HepG2 (cell line): Measurements from ENCODE around the gene ARAP1. TPM values are rescaled to one million over a fixed set of nuclear protein-coding genes. Genes with fewer than 3 reads are reported as not detected.
A peak's percentile ranks its signal among the peaks of the same experiment; 100 is the strongest.

ENCODE experiments used
- ATF7-NPFF ChIP-seq: sonication (generic); formaldehyde crosslinking; IDR thresholded peaks from 2 replicates; pipeline ENCODE4 v1.8.1; 2023; ENCODE audit warnings: mild to moderate bottlenecking, low read depth, missing genetic modification reagents, moderate library complexity
- CAMTA2 ChIP-seq: sonication (generic); formaldehyde crosslinking; IDR thresholded peaks from 2 replicates; pipeline ENCODE4 v1.4.0; 2020; ENCODE audit warnings: mild to moderate bottlenecking, missing genetic modification reagents, borderline replicate concordance
- CEBPB ChIP-seq: IDR thresholded peaks from 2 replicates; pipeline ENCODE4 v1.6.1; 2011; ENCODE audit warnings: low read depth, low read length, improper control_type of control experiment, borderline replicate concordance
- CEBPG ChIP-seq: IDR thresholded peaks from 2 replicates; pipeline ENCODE4 v1.6.1; 2016
- GRHL1 ChIP-seq: sonication (generic); formaldehyde crosslinking; conservative IDR thresholded peaks from 2 replicates; pipeline ENCODE4 v1.8.0; 2022; ENCODE audit warnings: missing genetic modification reagents
- MTF2 ChIP-seq: sonication (generic); formaldehyde crosslinking; IDR thresholded peaks from 2 replicates; pipeline ENCODE4 v1.5.0; 2020; ENCODE audit warnings: missing genetic modification reagents, borderline replicate concordance
- NPAS2 ChIP-seq: sonication (generic); formaldehyde crosslinking; IDR thresholded peaks from 2 replicates; pipeline ENCODE4 v1.8.0; 2022; ENCODE audit warnings: mild to moderate bottlenecking, missing genetic modification reagents, borderline replicate concordance
- PTBP1 ChIP-seq: fragments of 200-400 bp; formaldehyde crosslinking; IDR thresholded peaks from 2 replicates; pipeline ENCODE4 v1.6.1; 2018; ENCODE audit warnings: low read length, low read depth; ENCODE audit not compliant: poor library complexity, severe bottlenecking
- RAD51 ChIP-seq: fragments of 450-650 bp; IDR thresholded peaks from 2 replicates; pipeline ENCODE4 v1.6.1; 2016; ENCODE audit warnings: borderline replicate concordance
- SUZ12 ChIP-seq: fragments of 150-350 bp; IDR thresholded peaks from 2 replicates; pipeline ENCODE4 v1.6.1; 2014; ENCODE audit warnings: low read depth, low read length
- ZFAT ChIP-seq: sonication (generic); formaldehyde crosslinking; conservative IDR thresholded peaks from 2 replicates; pipeline ENCODE4 v1.8.1; 2023; ENCODE audit warnings: missing genetic modification reagents, inconsistent platforms
- ZFP41 ChIP-seq: sonication (generic); formaldehyde crosslinking; IDR thresholded peaks from 2 replicates; pipeline ENCODE4 v1.4.0; 2020; ENCODE audit warnings: mild to moderate bottlenecking, missing genetic modification reagents, borderline replicate concordance
- ZNF451 ChIP-seq: sonication (generic); formaldehyde crosslinking; IDR thresholded peaks from 2 replicates; pipeline ENCODE4 v1.5.0; 2020; ENCODE audit warnings: mild to moderate bottlenecking, missing genetic modification reagents
- ZNF512B ChIP-seq: sonication (generic); formaldehyde crosslinking; IDR thresholded peaks from 2 replicates; pipeline ENCODE4 v1.5.1; 2020; ENCODE audit warnings: missing genetic modification reagents, mild to moderate bottlenecking, borderline replicate concordance
- ZNF563 ChIP-seq: sonication (generic); formaldehyde crosslinking; IDR thresholded peaks from 2 replicates; pipeline ENCODE4 v1.8.0; 2022; ENCODE audit warnings: mild to moderate bottlenecking, moderate library complexity, missing genetic modification reagents
- ZNF83 ChIP-seq: sonication (generic); formaldehyde crosslinking; IDR thresholded peaks from 2 replicates; pipeline ENCODE4 v1.4.0; 2020; ENCODE audit warnings: missing genetic modification reagents, mild to moderate bottlenecking, borderline replicate concordance
- polyA plus RNA-seq, 8 experiments: library from polyadenylated mRNA; depleted of rRNA in 3 of 8; stranded (reverse) in 7 of 8; unstranded in 1 of 8; fragments of >200 nt; fragmentation: Illumina TruSeq in 4 of 8; extraction: Trizol in 4 of 8; gene quantifications; 2 replicates each; pipeline versions ENCODE4 v1.2.1 to v1.2.3, GENCODE V29; 2011 to 2016; ENCODE audit warnings: low read depth in 4 of 8, missing spikeins in 1 of 8, mixed read lengths in 1 of 8; ENCODE audit not compliant: insufficient read depth in 1 of 8
- total RNA-seq, 5 experiments: library from RNA; depleted of rRNA; stranded (reverse); fragments of >200 nt; fragmentation: Illumina TruSeq; extraction: Trizol; gene quantifications; 2 replicates each; pipeline ENCODE4 v1.2.3, GENCODE V29; 2016; ENCODE audit warnings: low read depth in 1 of 5
- TF ChIP-seq, protein P1 (sequence below): sonication (generic); formaldehyde crosslinking; IDR thresholded peaks from 2 replicates; pipeline ENCODE4 v1.8.0; 2023; ENCODE audit warnings: mild to moderate bottlenecking, missing genetic modification reagents
- TF ChIP-seq, protein P2 (sequence below): sonication (generic); formaldehyde crosslinking; IDR thresholded peaks from 2 replicates; pipeline ENCODE4 v1.4.0; 2020; ENCODE audit warnings: low read depth, missing genetic modification reagents

Gene ARAP1
- total and polyA plus RNA-seq, 2 of the 13 experiments (the other 11 are each of a cell fraction or from before 2014, with no cell fraction given), result 43.2 to 55.5 TPM

- TF ChIP-seq CEBPB (no peak), ZNF451 (CRISPR knock-in tag) (no peak), CEBPG (CRISPR knock-in tag) (no peak), ZFP41 (CRISPR knock-in tag) (no peak), ATF7-NPFF (no peak), MTF2 (no peak), ZNF563 (CRISPR knock-in tag) (peak; percentile 45; the same call in 1 of the 2 replicates), ZFAT (no peak), ZNF512B (CRISPR knock-in tag) (no peak), SUZ12 (no peak), RAD51 (no peak), ZNF83 (CRISPR knock-in tag) (no peak), NPAS2 (CRISPR knock-in tag) (no peak), PTBP1 (no peak), CAMTA2 (no peak), GRHL1 (no peak)
- TF ChIP-seq, protein P1, sequence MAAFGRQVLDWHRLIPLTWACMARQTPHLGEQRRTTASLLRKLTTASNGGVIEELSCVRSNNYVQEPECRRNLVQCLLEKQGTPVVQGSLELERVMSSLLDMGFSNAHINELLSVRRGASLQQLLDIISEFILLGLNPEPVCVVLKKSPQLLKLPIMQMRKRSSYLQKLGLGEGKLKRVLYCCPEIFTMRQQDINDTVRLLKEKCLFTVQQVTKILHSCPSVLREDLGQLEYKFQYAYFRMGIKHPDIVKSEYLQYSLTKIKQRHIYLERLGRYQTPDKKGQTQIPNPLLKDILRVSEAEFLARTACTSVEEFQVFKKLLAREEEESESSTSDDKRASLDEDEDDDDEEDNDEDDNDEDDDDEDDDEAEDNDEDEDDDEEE (CRISPR knock-in tag), result no peak
- TF ChIP-seq, protein P2, sequence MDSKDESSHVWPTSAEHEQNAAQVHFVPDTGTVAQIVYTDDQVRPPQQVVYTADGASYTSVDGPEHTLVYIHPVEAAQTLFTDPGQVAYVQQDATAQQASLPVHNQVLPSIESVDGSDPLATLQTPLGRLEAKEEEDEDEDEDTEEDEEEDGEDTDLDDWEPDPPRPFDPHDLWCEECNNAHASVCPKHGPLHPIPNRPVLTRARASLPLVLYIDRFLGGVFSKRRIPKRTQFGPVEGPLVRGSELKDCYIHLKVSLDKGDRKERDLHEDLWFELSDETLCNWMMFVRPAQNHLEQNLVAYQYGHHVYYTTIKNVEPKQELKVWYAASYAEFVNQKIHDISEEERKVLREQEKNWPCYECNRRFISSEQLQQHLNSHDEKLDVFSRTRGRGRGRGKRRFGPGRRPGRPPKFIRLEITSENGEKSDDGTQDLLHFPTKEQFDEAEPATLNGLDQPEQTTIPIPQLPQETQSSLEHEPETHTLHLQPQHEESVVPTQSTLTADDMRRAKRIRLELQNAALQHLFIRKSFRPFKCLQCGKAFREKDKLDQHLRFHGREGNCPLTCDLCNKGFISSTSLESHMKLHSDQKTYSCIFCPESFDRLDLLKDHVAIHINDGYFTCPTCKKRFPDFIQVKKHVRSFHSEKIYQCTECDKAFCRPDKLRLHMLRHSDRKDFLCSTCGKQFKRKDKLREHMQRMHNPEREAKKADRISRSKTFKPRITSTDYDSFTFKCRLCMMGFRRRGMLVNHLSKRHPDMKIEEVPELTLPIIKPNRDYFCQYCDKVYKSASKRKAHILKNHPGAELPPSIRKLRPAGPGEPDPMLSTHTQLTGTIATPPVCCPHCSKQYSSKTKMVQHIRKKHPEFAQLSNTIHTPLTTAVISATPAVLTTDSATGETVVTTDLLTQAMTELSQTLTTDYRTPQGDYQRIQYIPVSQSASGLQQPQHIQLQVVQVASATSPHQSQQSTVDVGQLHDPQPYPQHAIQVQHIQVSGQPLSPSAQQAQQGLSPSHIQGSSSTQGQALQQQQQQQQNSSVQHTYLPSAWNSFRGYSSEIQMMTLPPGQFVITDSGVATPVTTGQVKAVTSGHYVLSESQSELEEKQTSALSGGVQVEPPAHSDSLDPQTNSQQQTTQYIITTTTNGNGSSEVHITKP (CRISPR knock-in tag), result peak; percentile 59
These were observed 26.6 kb upstream of the ARAP1 start (continued) for GRCh38 chr11:72778535-72779494.
